Measurements from ENCODE around the gene AARS2.
"Not testable (repeated sequence)": the region's sequence is repeated elsewhere in the genome, so short reads cannot be mapped to it uniquely, and the experiment has no call there.

The AARS2 gene

GRCh38 chr6:44329858-44330257 lies 16.7 kb upstream of the AARS2 start:
- no peak for DNase-seq (ENCODE audit: low read depth in 2 of 2)

GRCh38 chr6:44328203-44328602 lies 15.1 kb upstream of the AARS2 start:
- not testable (repeated sequence) for DNase-seq (ENCODE audit: low read depth in 2 of 2)

GRCh38 chr6:44327760-44328159 lies 14.6 kb upstream of the AARS2 start:
- no peak for DNase-seq (ENCODE audit: low read depth in 2 of 2)

- no peak for DNase-seq (ENCODE audit: low read depth in 2 of 2)
Measured at GRCh38 chr6:44327096-44327495, 13.9 kb upstream of the AARS2 start.

GRCh38 chr6:44321210-44321609 lies 8.1 kb upstream of the AARS2 start:
- DNase-seq (ENCODE audit: low read depth in 2 of 2), result no peak

GRCh38 chr6:44317136-44317631 lies 4.0 kb upstream of the AARS2 start:
- not testable (repeated sequence) for DNase-seq (ENCODE audit: low read depth in 2 of 2)

- no peak for DNase-seq (ENCODE audit: low read depth in 2 of 2)
Measured at GRCh38 chr6:44316481-44316880, 3.3 kb upstream of the AARS2 start.

GRCh38 chr6:44315951-44316350 lies 2.8 kb upstream of the AARS2 start:
- DNase-seq (ENCODE audit: low read depth in 2 of 2), result no peak

- no peak for DNase-seq (ENCODE audit: low read depth in 2 of 2)
Measured at GRCh38 chr6:44315516-44315915, 2.4 kb upstream of the AARS2 start.

- not testable (repeated sequence) for DNase-seq (ENCODE audit: low read depth in 2 of 2)
Measured at GRCh38 chr6:44314657-44315056, 1.5 kb upstream of the AARS2 start.

- DNase-seq (ENCODE audit: low read depth in 2 of 2), result no peak
Measured at GRCh38 chr6:44311767-44312166, 1.4 kb downstream of the AARS2 start.

GRCh38 chr6:44311304-44311703 lies 1.8 kb downstream of the AARS2 start:
- no peak for DNase-seq (ENCODE audit: low read depth in 2 of 2)

- no peak for DNase-seq (ENCODE audit: low read depth in 2 of 2)
Measured at GRCh38 chr6:44310241-44310640, 2.9 kb downstream of the AARS2 start.

- DNase-seq (ENCODE audit: low read depth in 2 of 2), result no peak
Measured at GRCh38 chr6:44309631-44310030, 3.5 kb downstream of the AARS2 start.

- no peak for DNase-seq (ENCODE audit: low read depth in 2 of 2)
Measured at GRCh38 chr6:44309092-44309491, 4.1 kb downstream of the AARS2 start.

- DNase-seq (ENCODE audit: low read depth in 2 of 2), result no peak
Measured at GRCh38 chr6:44307217-44307616, 5.9 kb downstream of the AARS2 start.

- no peak for DNase-seq (ENCODE audit: low read depth in 2 of 2)
Measured at GRCh38 chr6:44306710-44307109, 6.4 kb downstream of the AARS2 start.

GRCh38 chr6:44305200-44305725 lies 7.9 kb downstream of the AARS2 start:
- no peak for DNase-seq (ENCODE audit: low read depth in 2 of 2)

GRCh38 chr6:44304282-44305199 lies 8.6 kb downstream of the AARS2 start:
- peak in 1 of 2 donors; percentile 27 for DNase-seq (ENCODE audit: low read depth in 2 of 2)

- no peak for DNase-seq (ENCODE audit: low read depth in 2 of 2)
Measured at GRCh38 chr6:44303842-44304241, 9.3 kb downstream of the AARS2 start.

- no peak for DNase-seq (ENCODE audit: low read depth in 2 of 2)
Measured at GRCh38 chr6:44302856-44303255, 10.3 kb downstream of the AARS2 start.

GRCh38 chr6:44301782-44302564 lies 11.2 kb downstream of the AARS2 start:
- DNase-seq (ENCODE audit: low read depth in 2 of 2), result no peak
